ENCODE data around the gene SYNDIG1.

Gene SYNDIG1

DNA sequence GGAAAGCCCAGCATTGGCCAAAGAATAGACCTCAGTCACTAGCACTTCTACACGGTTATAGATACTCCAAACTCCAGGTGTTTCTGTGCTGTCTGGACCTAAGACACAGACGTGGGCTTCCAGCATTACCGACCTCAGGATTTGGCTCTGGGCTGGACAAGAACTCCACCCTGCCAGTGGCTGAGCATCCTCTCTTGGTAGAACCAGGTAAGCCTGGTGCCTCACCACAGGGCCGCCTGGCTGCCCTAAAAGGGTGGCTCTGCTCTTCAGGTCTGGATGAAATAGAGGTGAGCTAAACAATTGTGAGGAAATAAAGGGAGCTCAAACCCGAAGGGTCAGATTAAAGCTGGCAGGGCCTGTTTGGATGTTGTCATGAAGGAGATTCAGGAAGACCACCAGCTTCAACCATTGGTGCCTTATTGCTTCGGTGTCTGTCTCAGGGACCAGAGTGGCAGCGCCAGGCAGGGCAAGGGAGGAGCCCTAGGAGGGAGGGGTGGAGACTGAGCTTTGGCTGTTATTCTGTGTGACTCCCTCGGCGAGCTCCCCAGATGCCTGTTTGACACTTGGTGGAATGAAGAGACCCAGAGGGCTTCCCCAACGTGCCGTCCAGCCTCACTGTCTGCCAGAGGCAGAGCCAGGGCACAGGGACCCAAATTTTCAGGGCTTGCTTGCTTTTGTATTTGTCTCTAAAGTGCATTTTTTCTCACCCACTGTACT lies 8.6 kb downstream of the SYNDIG1 start:
- no peak overlapping the region for H3K4me3 ChIP-seq (ENCODE audit: low read length)
- H3K4me1 ChIP-seq (ENCODE audit: insufficient read depth, low read length) = peaks cover 7% of the 10 kb centered on the region; the same call in 1 of the 2 replicates
- no peak overlapping the region for H3K9ac ChIP-seq (ENCODE audit: low read depth, low read length)
- H3K27me3 ChIP-seq (ENCODE audit: insufficient read depth, low read length) = peaks cover 16% of the 10 kb centered on the region
- H3K36me3 ChIP-seq (ENCODE audit: insufficient read depth, low read length) = no peaks in the 10 kb centered on the region
- H3K27ac ChIP-seq (ENCODE audit: low read depth, low read length) = no peak overlapping the region
- 88% methylated on average over 11 of the region's 11 CpGs for WGBS
- no peaks in the 10 kb centered on the region for H3K9me3 ChIP-seq (ENCODE audit: insufficient read depth, low read depth, low read length)

GRCh38 chr20:24478584-24478983 lies 9.2 kb downstream of the SYNDIG1 start:
- Histone ChIP-seq H3K36me3 (ENCODE audit: insufficient read depth, low read length) (no peaks in the 10 kb centered on the region), H3K9me3 (ENCODE audit: insufficient read depth, low read depth, low read length) (no peaks in the 10 kb centered on the region), H3K27me3 (ENCODE audit: insufficient read depth, low read length) (peaks cover 10% of the 10 kb centered on the region), H3K9ac (ENCODE audit: low read depth, low read length) (no peak overlapping the region), H3K4me3 (ENCODE audit: low read length) (no peak overlapping the region), H3K4me1 (ENCODE audit: insufficient read depth, low read length) (peaks cover under 1% of the 10 kb centered on the region; the same call in 1 of the 2 replicates), H3K27ac (ENCODE audit: low read depth, low read length) (no peak overlapping the region)
- 83% methylated on average over 7 of the region's 7 CpGs for WGBS

DNA sequence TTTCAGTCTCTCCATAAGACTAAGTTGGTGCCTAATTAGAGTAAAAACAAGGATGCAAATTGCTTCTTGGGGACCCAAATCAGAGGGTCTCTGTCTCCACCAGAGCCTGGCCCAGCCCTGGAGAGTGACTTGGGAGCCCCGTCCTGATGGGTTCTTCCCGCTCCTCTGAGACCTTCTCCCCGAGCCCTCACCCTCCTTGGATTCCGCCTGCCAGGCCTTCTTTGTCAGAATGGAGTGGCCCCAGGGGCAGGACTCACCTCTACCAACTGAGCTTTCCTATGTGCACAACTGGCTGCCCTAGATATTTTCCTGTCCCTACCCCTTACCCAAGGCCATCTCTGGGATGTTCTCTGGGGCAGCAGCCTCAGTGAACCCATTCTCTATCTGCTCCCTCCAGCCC lies 9.7 kb downstream of the SYNDIG1 start:
- Histone ChIP-seq H3K27me3 (ENCODE audit: insufficient read depth, low read length) (peaks cover 4% of the 10 kb centered on the region; the same call in 1 of the 2 replicates), H3K36me3 (ENCODE audit: insufficient read depth, low read length) (no peaks in the 10 kb centered on the region), H3K9ac (ENCODE audit: low read depth, low read length) (no peak overlapping the region), H3K4me1 (ENCODE audit: insufficient read depth, low read length) (no peaks in the 10 kb centered on the region), H3K27ac (ENCODE audit: low read depth, low read length) (no peak overlapping the region), H3K4me3 (ENCODE audit: low read length) (no peak overlapping the region), H3K9me3 (ENCODE audit: insufficient read depth, low read depth, low read length) (no peaks in the 10 kb centered on the region)
- WGBS = 94% methylated on average over 4 of the region's 4 CpGs

DNA sequence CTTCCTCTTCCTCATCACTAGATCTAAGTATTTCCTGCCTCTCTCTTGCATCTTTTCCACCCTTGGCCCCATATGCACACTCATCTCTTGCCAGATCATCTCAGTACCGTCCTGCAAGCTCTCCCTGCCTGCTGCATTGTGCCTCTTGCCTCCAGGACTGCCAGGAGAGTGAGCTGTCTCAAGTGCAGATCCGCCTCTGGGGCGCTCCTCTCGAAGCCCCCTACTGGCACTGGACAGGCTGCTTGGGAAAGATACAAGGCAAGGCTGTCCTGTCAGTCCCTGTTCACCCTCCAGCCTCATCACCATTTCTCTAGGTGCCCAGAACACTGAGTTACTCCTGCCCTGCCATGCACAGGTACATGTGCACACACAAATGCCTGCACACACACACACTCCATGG lies 10.2 kb downstream of the SYNDIG1 start:
- Histone ChIP-seq H3K4me3 (ENCODE audit: low read length) (no peak overlapping the region), H3K9me3 (ENCODE audit: insufficient read depth, low read depth, low read length) (no peaks in the 10 kb centered on the region), H3K4me1 (ENCODE audit: insufficient read depth, low read length) (no peaks in the 10 kb centered on the region), H3K27ac (ENCODE audit: low read depth, low read length) (no peak overlapping the region), H3K9ac (ENCODE audit: low read depth, low read length) (no peak overlapping the region), H3K36me3 (ENCODE audit: insufficient read depth, low read length) (no peaks in the 10 kb centered on the region), H3K27me3 (ENCODE audit: insufficient read depth, low read length) (no peaks in the 10 kb centered on the region)
- 80% methylated on average over 4 of the region's 4 CpGs for WGBS

DNA sequence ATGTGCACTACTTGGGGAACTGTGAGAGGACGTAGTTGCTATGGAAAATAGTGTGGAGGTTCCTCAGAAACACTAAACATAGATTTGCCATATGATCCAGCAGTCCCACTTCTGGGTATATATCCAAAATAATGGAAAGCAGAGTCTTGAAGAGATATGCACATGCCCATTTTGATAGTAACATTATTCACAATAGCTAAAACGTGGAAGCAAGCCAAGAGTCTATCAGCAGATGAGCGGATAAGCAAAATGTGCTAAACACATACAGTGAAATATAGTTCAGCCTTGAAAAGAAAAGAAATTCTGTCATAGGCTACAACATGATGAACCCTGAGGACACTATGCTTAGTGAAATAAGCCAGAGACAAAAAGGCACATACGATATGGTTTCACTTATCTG lies 11.1 kb downstream of the SYNDIG1 start:
- no peak overlapping the region for H3K27ac ChIP-seq (ENCODE audit: low read depth, low read length)
- H3K4me1 ChIP-seq (ENCODE audit: insufficient read depth, low read length) = peaks cover 3% of the 10 kb centered on the region; the same call in 1 of the 2 replicates
- H3K9me3 ChIP-seq (ENCODE audit: insufficient read depth, low read depth, low read length) = no peaks in the 10 kb centered on the region
- WGBS = 87% methylated on average over 4 of the region's 4 CpGs
- no peaks in the 10 kb centered on the region for H3K36me3 ChIP-seq (ENCODE audit: insufficient read depth, low read length)
- no peak overlapping the region for H3K9ac ChIP-seq (ENCODE audit: low read depth, low read length)
- no peak overlapping the region for H3K4me3 ChIP-seq (ENCODE audit: low read length)
- no peaks in the 10 kb centered on the region for H3K27me3 ChIP-seq (ENCODE audit: insufficient read depth, low read length)

GRCh38 chr20:24481173-24481572 lies 11.7 kb downstream of the SYNDIG1 start:
- Histone ChIP-seq H3K9me3 (ENCODE audit: insufficient read depth, low read depth, low read length) (no peaks in the 10 kb centered on the region), H3K36me3 (ENCODE audit: insufficient read depth, low read length) (no peaks in the 10 kb centered on the region), H3K4me3 (ENCODE audit: low read length) (no peak overlapping the region), H3K9ac (ENCODE audit: low read depth, low read length) (no peak overlapping the region), H3K27me3 (ENCODE audit: insufficient read depth, low read length) (no peaks in the 10 kb centered on the region), H3K27ac (ENCODE audit: low read depth, low read length) (no peak overlapping the region), H3K4me1 (ENCODE audit: insufficient read depth, low read length) (peaks cover 3% of the 10 kb centered on the region; the same call in 1 of the 2 replicates)
- 92% methylated on average over 7 of the region's 7 CpGs for WGBS

DNA sequence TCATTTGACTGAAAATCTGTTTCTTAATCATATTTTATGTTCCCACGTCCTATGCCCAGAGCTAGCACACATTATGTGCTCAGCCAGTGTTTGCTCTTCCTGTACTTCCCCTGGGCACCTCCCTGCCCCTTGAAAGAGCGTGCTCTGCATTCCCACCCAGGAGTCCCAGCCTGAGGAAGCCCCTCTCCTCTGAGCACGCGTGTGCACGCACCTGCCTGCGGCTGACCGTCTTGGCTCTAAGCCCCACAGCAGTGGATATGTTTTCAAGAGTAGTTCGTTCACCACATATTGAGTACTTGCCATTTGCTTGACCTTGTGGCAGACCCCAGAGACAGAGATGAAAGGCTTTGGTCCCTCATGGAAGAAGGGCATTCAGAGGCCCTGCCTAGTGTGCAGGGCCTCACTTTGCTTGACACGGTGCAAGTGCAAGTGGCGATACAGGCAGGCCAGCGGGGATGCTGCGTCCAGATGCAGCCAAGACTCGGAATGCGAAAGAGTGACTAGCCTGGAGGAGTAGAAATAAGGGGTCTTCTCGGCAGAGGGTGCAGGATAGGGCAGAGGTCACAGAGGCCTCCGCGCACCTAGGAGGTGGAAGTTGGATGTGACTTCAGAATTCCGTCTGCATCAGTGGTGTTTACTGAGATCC lies 14.1 kb downstream of the SYNDIG1 start:
- Histone ChIP-seq H3K4me3 (ENCODE audit: low read length) (no peak overlapping the region), H3K9ac (ENCODE audit: low read depth, low read length) (no peak overlapping the region), H3K27ac (ENCODE audit: low read depth, low read length) (no peak overlapping the region), H3K27me3 (ENCODE audit: insufficient read depth, low read length) (no peaks in the 10 kb centered on the region), H3K9me3 (ENCODE audit: insufficient read depth, low read depth, low read length) (no peaks in the 10 kb centered on the region), H3K36me3 (ENCODE audit: insufficient read depth, low read length) (no peaks in the 10 kb centered on the region), H3K4me1 (ENCODE audit: insufficient read depth, low read length) (peaks cover 3% of the 10 kb centered on the region; the same call in 1 of the 2 replicates)
- 94% methylated on average over 18 of the region's 18 CpGs for WGBS

- Histone ChIP-seq H3K36me3 (ENCODE audit: insufficient read depth, low read length) (no peaks in the 10 kb centered on the region), H3K4me1 (ENCODE audit: insufficient read depth, low read length) (peaks cover 3% of the 10 kb centered on the region; the same call in 1 of the 2 replicates), H3K27ac (ENCODE audit: low read depth, low read length) (no peak overlapping the region), H3K9ac (ENCODE audit: low read depth, low read length) (no peak overlapping the region), H3K27me3 (ENCODE audit: insufficient read depth, low read length) (no peaks in the 10 kb centered on the region), H3K4me3 (ENCODE audit: low read length) (no peak overlapping the region), H3K9me3 (ENCODE audit: insufficient read depth, low read depth, low read length) (no peaks in the 10 kb centered on the region)
- WGBS = 89% methylated on average over 8 of the region's 8 CpGs
These were observed 14.6 kb downstream of the SYNDIG1 start for GRCh38 chr20:24484081-24484450.

DNA sequence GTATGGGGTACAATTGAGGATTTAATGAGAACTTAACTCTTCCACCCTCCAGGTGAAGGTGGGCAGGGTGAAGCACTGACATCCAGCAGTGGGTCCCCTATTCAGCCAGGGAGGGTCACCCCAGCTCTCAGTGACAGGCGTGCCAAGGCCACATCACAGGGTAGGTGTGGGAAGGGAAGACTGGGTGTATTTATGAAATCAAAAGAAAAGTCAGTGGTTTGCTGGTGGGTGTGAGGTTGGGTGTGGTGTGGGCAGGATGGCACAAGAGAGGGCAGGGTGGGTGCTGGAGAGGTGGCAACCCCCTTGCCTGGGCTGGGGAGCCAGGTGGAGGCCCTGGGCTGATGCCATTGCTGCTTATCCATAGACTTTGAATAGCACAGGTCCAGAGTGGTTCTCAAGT lies 16.6 kb downstream of the SYNDIG1 start:
- Histone ChIP-seq H3K9me3 (ENCODE audit: insufficient read depth, low read depth, low read length) (no peaks in the 10 kb centered on the region), H3K27ac (ENCODE audit: low read depth, low read length) (no peak overlapping the region), H3K9ac (ENCODE audit: low read depth, low read length) (no peak overlapping the region), H3K36me3 (ENCODE audit: insufficient read depth, low read length) (no peaks in the 10 kb centered on the region; the same call in 1 of the 2 replicates), H3K4me3 (ENCODE audit: low read length) (no peak overlapping the region), H3K27me3 (ENCODE audit: insufficient read depth, low read length) (no peaks in the 10 kb centered on the region), H3K4me1 (ENCODE audit: insufficient read depth, low read length) (peaks cover 3% of the 10 kb centered on the region; the same call in 1 of the 2 replicates)
- WGBS = 93% methylated on average over 1 of the region's 1 CpG

GRCh38 chr20:24487240-24487639 lies 17.8 kb downstream of the SYNDIG1 start:
- 92% methylated on average over 4 of the region's 4 CpGs for WGBS
- no peaks in the 10 kb centered on the region for H3K27me3 ChIP-seq (ENCODE audit: insufficient read depth, low read length)
- no peaks in the 10 kb centered on the region; the same call in 1 of the 2 replicates for H3K36me3 ChIP-seq (ENCODE audit: insufficient read depth, low read length)
- H3K9ac ChIP-seq (ENCODE audit: low read depth, low read length) = no peak overlapping the region
- H3K4me1 ChIP-seq (ENCODE audit: insufficient read depth, low read length) = peaks cover 13% of the 10 kb centered on the region
- no peak overlapping the region for H3K4me3 ChIP-seq (ENCODE audit: low read length)
- H3K9me3 ChIP-seq (ENCODE audit: insufficient read depth, low read depth, low read length) = no peaks in the 10 kb centered on the region
- H3K27ac ChIP-seq (ENCODE audit: low read depth, low read length) = no peak overlapping the region

- 96% methylated on average over 7 of the region's 7 CpGs for WGBS
- no peak overlapping the region for H3K9ac ChIP-seq (ENCODE audit: low read depth, low read length)
- H3K27me3 ChIP-seq (ENCODE audit: insufficient read depth, low read length) = no peaks in the 10 kb centered on the region
- H3K36me3 ChIP-seq (ENCODE audit: insufficient read depth, low read length) = no peaks in the 10 kb centered on the region; the same call in 1 of the 2 replicates
- H3K27ac ChIP-seq (ENCODE audit: low read depth, low read length) = no peak overlapping the region
- H3K4me3 ChIP-seq (ENCODE audit: low read length) = no peak overlapping the region
- H3K9me3 ChIP-seq (ENCODE audit: insufficient read depth, low read depth, low read length) = no peaks in the 10 kb centered on the region
- H3K4me1 ChIP-seq (ENCODE audit: insufficient read depth, low read length) = peaks cover 16% of the 10 kb centered on the region
These were observed 18.2 kb downstream of the SYNDIG1 start for GRCh38 chr20:24487648-24488047.
